Esophagus squamous epithelium (tissue), 5 donors: ENCODE results near the gene ARHGAP26. TPM values are rescaled to one million over a fixed set of nuclear protein-coding genes. Genes with fewer than 3 reads are reported as not detected.

Experiments
- DNase-seq: peaks from one replicate; lab custom pipeline; 2025; lab: John Stamatoyannopoulos, UW
- H3K27ac ChIP-seq, 4 donors: fragments of 200-600 bp; sonication (generic); one replicate each; pipeline ENCODE4 v1.5.1; 2016 to 2019; ENCODE audit warnings: mild to moderate bottlenecking in 1 of 4
- H3K27me3 ChIP-seq, 4 donors: fragments of 200-600 bp; sonication (generic); 1 replicate in 3 of 4; 2 replicates in 1 of 4; pipeline versions ENCODE4 v1.5.1 to v1.6.0; 2017 to 2021; ENCODE audit warnings: antibody characterized with exemption in 1 of 4
- H3K36me3 ChIP-seq, 3 donors: fragments of 200-600 bp; sonication (generic); one replicate each; pipeline ENCODE4 v1.5.1; 2016 to 2019
- H3K4me1 ChIP-seq, 3 donors: fragments of 200-600 bp; sonication (generic); one replicate each; pipeline ENCODE4 v1.5.1; 2017 to 2019
- H3K4me3 ChIP-seq, 4 donors: fragments of 200-600 bp; sonication (generic); 1 replicate in 3 of 4; 2 replicates in 1 of 4; pipeline ENCODE4 v1.5.1; 2016 to 2019; ENCODE audit warnings: mild to moderate bottlenecking in 2 of 4, moderate library complexity in 1 of 4
- H3K9me3 ChIP-seq, 3 donors: fragments of 200-600 bp; sonication (generic); one replicate each; pipeline ENCODE4 v1.5.1; 2016 to 2019
- POLR2A ChIP-seq, 4 donors: fragments of 450-650 bp; IDR thresholded peaks; one replicate each; pipeline ENCODE4 v1.6.1; 2017; ENCODE audit warnings: antibody characterized with exemption in 4 of 4, mild to moderate bottlenecking in 4 of 4, moderate library complexity in 3 of 4
- WGBS, 2 donors: methylation state at CpG; one replicate each; pipeline ENCODE4 v1.1.5; 2018; 5-methylcytosine and 5-hydroxymethylcytosine counted together
- intact Hi-C: fragments of 100-400 bp; cut with DNase I; formaldehyde crosslinking; loops from one replicate; pipeline ENCODE4 v1.15.0; 2022
- total RNA-seq, 4 donors: library from RNA; depleted of rRNA; stranded (reverse); fragments of >200 nt; gene quantifications; one replicate each; pipeline ENCODE4 v1.1.0, GENCODE V29; 2016
- TF ChIP-seq, protein P1 (sequence below), 6 experiments: fragments of 450-650 bp in 4 of 6; fragments of 200-600 bp in 2 of 6; sonication (generic) in 2 of 6; IDR thresholded peaks; one replicate each; pipeline ENCODE4 v1.5.1; 2016 to 2019; ENCODE audit warnings: antibody characterized with exemption in 6 of 6, mild to moderate bottlenecking in 4 of 6, moderate library complexity in 4 of 6
- donor health status: DM: yes; HTN: yes; CAD: no.

ARHGAP26 gene
- total RNA-seq, 4 donors from 2014 or later, result 4.4 to 18.7 (median 15.4) TPM

DNA sequence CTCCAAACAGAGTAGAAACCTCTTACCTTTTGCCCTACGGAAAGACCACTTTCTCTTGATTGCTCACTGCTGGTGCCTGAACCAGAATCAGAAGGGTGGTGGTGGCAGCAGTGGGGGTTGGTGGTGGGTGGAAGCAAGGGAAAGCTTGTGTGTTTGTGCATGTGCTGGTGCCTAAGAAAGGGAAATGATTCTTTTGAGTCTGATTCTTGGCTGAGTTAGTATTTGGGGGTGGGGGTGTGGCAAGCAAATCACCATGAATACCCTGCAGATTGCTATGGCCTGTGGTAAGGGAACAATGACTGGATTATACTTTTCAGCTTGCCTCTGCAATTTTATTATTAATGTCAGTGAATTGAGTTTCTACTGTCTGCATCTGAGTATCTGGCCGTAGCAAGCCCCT, 106.6 kb downstream of the ARHGAP26 start:
- DNase-seq, result no peak
- Histone ChIP-seq H3K4me1 (peaks cover 0 to 45% (median 23%) of the 10 kb centered on the region in 3 donors), H3K27ac (no peak overlapping the region), H3K36me3 (no peaks in the 10 kb centered on the region), H3K4me3 (no peak overlapping the region), H3K9me3 (no peaks in the 10 kb centered on the region), H3K27me3 (no peaks in the 10 kb centered on the region)
- 80 to 84% methylated on average over 2 of the region's 2 CpGs for WGBS, 2 donors
- intact Hi-C loops, result no loop called here
- no peak for TF ChIP-seq POLR2A (IDR thresholded peaks at IDR 0.05)

DNA sequence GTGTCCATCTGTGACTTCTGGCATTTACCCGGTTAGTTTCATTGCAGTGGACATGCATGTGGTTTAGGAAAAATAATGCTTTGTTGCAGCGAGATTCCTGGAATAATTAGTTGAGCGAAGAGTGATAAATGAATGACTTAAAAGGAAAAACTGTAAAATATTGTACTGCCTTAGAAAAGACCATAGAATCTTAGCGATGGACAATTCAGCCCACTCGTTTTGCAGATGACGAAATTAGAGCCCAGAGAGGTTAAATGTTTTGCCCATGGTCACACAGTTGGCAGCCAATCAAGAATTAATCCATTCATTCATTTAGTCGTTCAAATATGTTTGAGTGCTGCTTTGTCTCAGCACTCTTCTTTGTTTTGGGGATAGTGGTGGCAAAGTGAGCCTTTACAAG, 107.9 kb downstream of the ARHGAP26 start:
- Histone ChIP-seq H3K4me3 (no peak overlapping the region), H3K36me3 (no peaks in the 10 kb centered on the region), H3K9me3 (no peaks in the 10 kb centered on the region), H3K27me3 (no peaks in the 10 kb centered on the region), H3K4me1 (peaks cover 0 to 32% (median 13%) of the 10 kb centered on the region in 3 donors), H3K27ac (no peak overlapping the region)
- TF ChIP-seq, protein P1, sequence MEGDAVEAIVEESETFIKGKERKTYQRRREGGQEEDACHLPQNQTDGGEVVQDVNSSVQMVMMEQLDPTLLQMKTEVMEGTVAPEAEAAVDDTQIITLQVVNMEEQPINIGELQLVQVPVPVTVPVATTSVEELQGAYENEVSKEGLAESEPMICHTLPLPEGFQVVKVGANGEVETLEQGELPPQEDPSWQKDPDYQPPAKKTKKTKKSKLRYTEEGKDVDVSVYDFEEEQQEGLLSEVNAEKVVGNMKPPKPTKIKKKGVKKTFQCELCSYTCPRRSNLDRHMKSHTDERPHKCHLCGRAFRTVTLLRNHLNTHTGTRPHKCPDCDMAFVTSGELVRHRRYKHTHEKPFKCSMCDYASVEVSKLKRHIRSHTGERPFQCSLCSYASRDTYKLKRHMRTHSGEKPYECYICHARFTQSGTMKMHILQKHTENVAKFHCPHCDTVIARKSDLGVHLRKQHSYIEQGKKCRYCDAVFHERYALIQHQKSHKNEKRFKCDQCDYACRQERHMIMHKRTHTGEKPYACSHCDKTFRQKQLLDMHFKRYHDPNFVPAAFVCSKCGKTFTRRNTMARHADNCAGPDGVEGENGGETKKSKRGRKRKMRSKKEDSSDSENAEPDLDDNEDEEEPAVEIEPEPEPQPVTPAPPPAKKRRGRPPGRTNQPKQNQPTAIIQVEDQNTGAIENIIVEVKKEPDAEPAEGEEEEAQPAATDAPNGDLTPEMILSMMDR (IDR thresholded peaks at IDR 0.05), result no peak
- no peak for TF ChIP-seq POLR2A (IDR thresholded peaks at IDR 0.05)
- 81% methylated on average over 7 of the region's 7 CpGs for WGBS, 2 donors
- DNase-seq, result no peak
- intact Hi-C loops, result no loop called here

DNA sequence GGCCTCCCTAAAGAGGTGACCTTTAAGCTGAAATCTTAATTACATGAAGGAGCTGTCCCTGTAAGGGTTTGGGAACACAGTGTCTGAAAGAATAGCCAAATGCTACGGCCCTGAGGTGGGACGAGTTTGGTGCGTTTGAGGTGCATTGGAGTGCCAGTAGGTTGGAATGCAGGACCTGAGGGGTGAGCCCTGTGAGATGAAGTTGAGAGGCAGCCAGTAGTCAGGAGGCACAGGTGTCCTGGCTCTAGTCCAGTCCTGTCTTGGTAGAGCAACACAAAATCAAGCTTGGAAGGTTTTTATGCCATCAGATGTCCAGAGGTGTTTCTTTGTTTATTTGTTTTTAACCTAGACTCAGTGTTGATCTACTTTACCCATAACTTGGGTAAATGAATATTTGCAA, 108.5 kb downstream of the ARHGAP26 start:
- intact Hi-C loops, result no loop called here
- Histone ChIP-seq H3K4me1 (peaks cover 0 to 27% (median 12%) of the 10 kb centered on the region in 3 donors), H3K9me3 (no peaks in the 10 kb centered on the region), H3K36me3 (peaks cover 0 to 4% (median 0%) of the 10 kb centered on the region in 3 donors), H3K27me3 (no peaks in the 10 kb centered on the region), H3K27ac (no peak overlapping the region), H3K4me3 (no peak overlapping the region)
- TF ChIP-seq, protein P1 (IDR thresholded peaks at IDR 0.05), result no peak
- no peak for TF ChIP-seq POLR2A (IDR thresholded peaks at IDR 0.05)
- WGBS, 2 donors, result 65 to 76% methylated on average over 3 of the region's 3 CpGs
- no peak for DNase-seq

DNA sequence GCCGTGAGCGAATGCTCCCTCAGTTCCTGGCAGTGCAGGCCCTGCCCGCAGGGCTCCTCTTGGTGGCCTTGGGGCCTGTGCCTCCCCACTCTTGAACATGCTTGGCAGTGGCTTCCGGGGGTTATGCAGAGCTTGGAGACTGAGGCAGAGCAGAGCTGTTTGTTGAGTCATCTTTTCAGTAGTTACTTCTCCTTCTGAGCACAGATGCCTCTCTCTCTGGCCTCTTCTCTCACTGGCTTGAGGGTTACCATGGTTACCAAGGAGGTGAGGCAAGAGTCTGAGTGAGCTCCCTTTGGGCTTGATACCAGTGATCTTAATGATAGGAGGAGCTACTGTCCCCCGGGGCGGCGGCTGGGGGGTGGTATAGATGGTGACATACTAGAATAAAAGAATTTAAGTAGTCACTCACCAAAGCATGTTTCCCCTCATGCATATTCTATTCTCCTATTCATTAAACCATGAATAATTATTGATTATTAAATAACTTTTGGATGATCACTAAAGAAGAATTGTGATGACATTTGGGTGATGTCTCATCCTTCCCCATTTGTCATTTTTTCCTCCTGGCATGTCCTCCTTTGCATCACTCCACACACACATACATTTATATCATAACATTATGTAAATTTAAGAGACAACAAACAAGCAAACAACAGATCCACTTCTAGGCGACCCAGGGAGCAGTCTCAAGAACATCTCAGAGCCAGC, 111.1 kb downstream of the ARHGAP26 start:
- H3K9me3 ChIP-seq, result no peaks in the 10 kb centered on the region
- TF ChIP-seq, protein P1 (IDR thresholded peaks at IDR 0.05), result no peak
- no peak for TF ChIP-seq POLR2A (IDR thresholded peaks at IDR 0.05)
- no peaks in the 10 kb centered on the region for H3K27me3 ChIP-seq
- no peak overlapping the region for H3K27ac ChIP-seq
- WGBS, 2 donors, result 59 to 64% methylated on average over 7 to 8 of the region's 8 CpGs
- intact Hi-C loops, result loop anchor here (5.0 kb wide), 1 partner anchor 164 kb away; no protein-coding TSS in a partner anchor
- H3K36me3 ChIP-seq, result peaks cover 0 to 13% (median 0%) of the 10 kb centered on the region in 3 donors
- DNase-seq, result no peak
- H3K4me1 ChIP-seq, result peaks cover 0 to 8% (median 0%) of the 10 kb centered on the region in 3 donors
- no peak overlapping the region for H3K4me3 ChIP-seq

DNA sequence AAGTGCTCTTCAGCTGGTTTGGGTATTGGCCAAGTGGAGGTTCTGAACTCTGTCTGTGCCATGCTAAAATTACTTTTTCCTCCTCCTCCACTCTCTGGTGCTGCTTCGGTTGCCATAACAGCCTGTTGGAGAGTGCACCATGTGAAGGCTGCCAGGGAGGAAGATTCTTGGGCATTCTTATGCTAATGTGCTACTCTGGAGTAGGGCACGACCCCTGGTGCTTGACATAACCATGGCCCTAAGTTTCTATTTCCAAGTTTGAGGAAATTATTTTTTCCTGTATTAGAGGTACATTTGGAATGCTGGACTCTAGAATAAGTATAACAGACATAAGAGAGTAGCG, 111.6 kb downstream of the ARHGAP26 start:
- TF ChIP-seq, protein P1 (IDR thresholded peaks at IDR 0.05), result no peak
- no peak for TF ChIP-seq POLR2A (IDR thresholded peaks at IDR 0.05)
- Histone ChIP-seq H3K27ac (no peak overlapping the region), H3K9me3 (no peaks in the 10 kb centered on the region), H3K4me1 (peaks cover 0 to 8% (median 0%) of the 10 kb centered on the region in 3 donors), H3K27me3 (no peaks in the 10 kb centered on the region), H3K4me3 (no peak overlapping the region), H3K36me3 (peaks cover 0 to 13% (median 0%) of the 10 kb centered on the region in 3 donors)
- DNase-seq, result no peak
- 58 to 62% methylated on average over 3 of the region's 3 CpGs for WGBS, 2 donors
- intact Hi-C loops, result loop anchor here (5.0 kb wide), 1 partner anchor 164 kb away; no protein-coding TSS in a partner anchor
